Measurements from ENCODE around the gene COX5B. TPM values are rescaled to one million over a fixed set of nuclear protein-coding genes. Genes with fewer than 3 reads are reported as not detected.
"Not testable (repeated sequence)": the region's sequence is repeated elsewhere in the genome, so short reads cannot be mapped to it uniquely, and the experiment has no call there.

COX5B gene
- total and polyA plus RNA-seq, 10 of the 15 experiments (the other 5 are each of a cell fraction or from before 2014, with no cell fraction given): 69.5 to 518 (median 363) TPM

DNA sequence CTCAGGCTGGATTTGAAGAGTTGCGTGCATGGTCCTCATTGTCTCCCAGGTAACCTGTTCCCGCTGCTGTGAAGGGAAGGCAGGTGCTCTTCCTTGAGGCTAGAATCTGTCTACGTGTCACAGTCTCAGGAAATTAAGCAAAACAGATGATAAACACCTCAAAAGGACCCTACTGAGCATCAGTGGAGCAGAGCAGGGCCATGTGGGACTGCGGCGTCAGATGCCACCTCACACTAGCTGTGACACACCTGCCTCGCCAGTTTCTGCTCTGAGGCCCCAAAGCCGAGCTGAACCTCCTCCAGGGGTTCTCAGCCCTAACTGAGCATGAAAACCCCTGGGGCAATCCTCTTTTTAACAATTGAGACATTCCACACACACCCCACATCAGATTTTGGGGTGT, 25.7 kb downstream of the COX5B start:
- Histone ChIP-seq H3K4me3 (no peak overlapping the region), H3K9ac (ENCODE audit: control insufficient read depth, insufficient read depth, low read length) (no peak overlapping the region), H3K9me3 (replicated peaks; ENCODE audit: control insufficient read depth, insufficient read depth, low read length) (no peaks in the 10 kb centered on the region), H4K20me1 (ENCODE audit: control insufficient read depth, insufficient read depth) (no peaks in the 10 kb centered on the region), H2AFZ (ENCODE audit: control insufficient read depth, low read depth, low read length) (no peak overlapping the region), H3K4me2 (ENCODE audit: control insufficient read depth, insufficient read depth) (no peak overlapping the region), H3K79me2 (ENCODE audit: control insufficient read depth, insufficient read depth, low read length) (no peaks in the 10 kb centered on the region), H3K4me1 (ENCODE audit: control insufficient read depth, insufficient read depth, low read length) (peaks cover 9% of the 10 kb centered on the region), H3K36me3 (ENCODE audit: control insufficient read depth in 2 of 2, insufficient read depth in 2 of 2, low read length in 1 of 2) (no peaks in the 10 kb centered on the region), H3K27ac (ENCODE audit: control insufficient read depth, insufficient read depth) (no peak overlapping the region), H3K27me3 (replicated peaks in 1 of 2; ENCODE audit: control insufficient read depth in 2 of 2, insufficient read depth in 2 of 2, low read length in 1 of 2) (no peaks in the 10 kb centered on the region)
- in situ Hi-C loops (cut with MboI) (no loop called here), intact Hi-C loops (cut with micrococcal nuclease; ENCODE audit: unreplicated experiment) (no loop called here)
- ATAC-seq: no peak
- DNase-seq (ENCODE audit: low read depth, low spot score): no peak
- POLR2A ChIA-PET: no interaction called here
- 80% methylated on average over 7 of the region's 7 CpGs for WGBS (ENCODE audit: insufficient coverage, insufficient replicate concordance, low lambda C conversion rate, missing lambda C conversion rate)
- RAD21 ChIA-PET (ENCODE audit: unreplicated experiment): no interaction called here
- no TSS peak for BruUV-seq (replicated peaks)
- no peak for TF ChIP-seq GATAD2B (conservative IDR thresholded peaks at IDR 0.05; ENCODE audit: low read depth)
- TF ChIP-seq SUPT20H (IDR thresholded peaks at IDR 0.05; ENCODE audit: borderline replicate concordance, control insufficient read depth, low read depth, low read length): no peak
- no peak for TF ChIP-seq BRCA1 (IDR thresholded peaks at IDR 0.05; ENCODE audit: low read depth, low read length)
- no peak for TF ChIP-seq ZZZ3 (IDR thresholded peaks at IDR 0.05; ENCODE audit: control insufficient read depth, insufficient read length, low read depth)
- TF ChIP-seq, protein P1, sequence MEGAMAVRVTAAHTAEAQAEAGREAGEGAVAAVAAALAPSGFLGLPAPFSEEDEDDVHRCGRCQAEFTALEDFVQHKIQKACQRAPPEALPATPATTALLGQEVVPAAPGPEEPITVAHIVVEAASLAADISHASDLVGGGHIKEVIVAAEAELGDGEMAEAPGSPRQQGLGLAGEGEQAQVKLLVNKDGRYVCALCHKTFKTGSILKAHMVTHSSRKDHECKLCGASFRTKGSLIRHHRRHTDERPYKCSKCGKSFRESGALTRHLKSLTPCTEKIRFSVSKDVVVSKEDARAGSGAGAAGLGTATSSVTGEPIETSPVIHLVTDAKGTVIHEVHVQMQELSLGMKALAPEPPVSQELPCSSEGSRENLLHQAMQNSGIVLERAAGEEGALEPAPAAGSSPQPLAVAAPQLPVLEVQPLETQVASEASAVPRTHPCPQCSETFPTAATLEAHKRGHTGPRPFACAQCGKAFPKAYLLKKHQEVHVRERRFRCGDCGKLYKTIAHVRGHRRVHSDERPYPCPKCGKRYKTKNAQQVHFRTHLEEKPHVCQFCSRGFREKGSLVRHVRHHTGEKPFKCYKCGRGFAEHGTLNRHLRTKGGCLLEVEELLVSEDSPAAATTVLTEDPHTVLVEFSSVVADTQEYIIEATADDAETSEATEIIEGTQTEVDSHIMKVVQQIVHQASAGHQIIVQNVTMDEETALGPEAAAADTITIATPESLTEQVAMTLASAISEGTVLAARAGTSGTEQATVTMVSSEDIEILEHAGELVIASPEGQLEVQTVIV (IDR thresholded peaks at IDR 0.05; ENCODE audit: borderline replicate concordance, partially characterized antibody): no peak
- TF ChIP-seq, protein P2, sequence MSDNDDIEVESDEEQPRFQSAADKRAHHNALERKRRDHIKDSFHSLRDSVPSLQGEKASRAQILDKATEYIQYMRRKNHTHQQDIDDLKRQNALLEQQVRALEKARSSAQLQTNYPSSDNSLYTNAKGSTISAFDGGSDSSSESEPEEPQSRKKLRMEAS (IDR thresholded peaks at IDR 0.05; ENCODE audit: low read depth, low read length): no peak
- no peak for TF ChIP-seq RELA (IDR thresholded peaks at IDR 0.05; ENCODE audit: borderline replicate concordance, partially characterized antibody)
- TF ChIP-seq SIN3A (IDR thresholded peaks at IDR 0.05; ENCODE audit: low read depth, low read length): no peak
- TF ChIP-seq HDAC6 (IDR thresholded peaks at IDR 0.05; ENCODE audit: unreplicated experiment): no peak
- no peak for TF ChIP-seq SMAD1 (IDR thresholded peaks at IDR 0.05; ENCODE audit: low read depth, partially characterized antibody)
- TF ChIP-seq NFIC (IDR thresholded peaks at IDR 0.05; ENCODE audit: low read depth, low read length): no peak
- no peak for TF ChIP-seq STAT3 (IDR thresholded peaks at IDR 0.05; ENCODE audit: low read depth, low read length)
- CTCF ChIA-PET: interaction anchor here (1.9 kb wide), 1 partner anchor 81 kb away, joined by 6 read pairs; no protein-coding TSS in a partner anchor
- SMC1A ChIA-PET (ENCODE audit: uncharacterized antibody, unreplicated experiment): no interaction called here
- no peak for FAIRE-seq

DNA sequence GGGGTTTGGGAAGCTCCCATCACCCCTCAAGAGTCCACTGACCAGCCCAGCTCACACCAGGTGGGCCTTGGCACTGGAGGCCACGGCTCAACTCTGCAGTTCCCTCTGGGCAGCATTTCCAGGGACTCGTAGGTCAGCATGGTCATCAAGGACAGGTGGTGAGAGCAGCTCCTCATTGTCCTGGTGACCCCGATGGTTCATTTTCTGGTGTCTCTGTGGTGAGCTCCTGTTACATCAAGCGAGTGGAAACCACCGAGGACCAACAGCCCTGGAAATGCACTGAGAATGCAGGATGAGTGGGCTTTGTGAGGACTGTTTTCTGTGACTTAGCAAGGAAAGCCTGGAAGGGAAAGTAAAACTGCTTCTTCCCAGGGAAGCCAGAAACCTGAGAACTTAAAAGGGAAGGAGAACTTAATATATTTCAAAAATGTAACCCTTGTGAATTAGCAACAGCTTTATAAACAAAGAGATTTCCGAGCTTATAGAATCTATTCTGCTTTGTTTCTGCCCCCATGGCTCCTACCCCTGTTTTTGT, 26.8 kb downstream of the COX5B start:
- H2AFZ ChIP-seq (ENCODE audit: control insufficient read depth, low read depth, low read length); intact Hi-C loops (cut with micrococcal nuclease; ENCODE audit: unreplicated experiment); in situ Hi-C loops (cut with MboI); H3K4me2 ChIP-seq (ENCODE audit: control insufficient read depth, insufficient read depth); H3K4me3 ChIP-seq; H3K79me2 ChIP-seq (ENCODE audit: control insufficient read depth, insufficient read depth, low read length); H3K4me1 ChIP-seq (ENCODE audit: control insufficient read depth, insufficient read depth, low read length); H3K9me3 ChIP-seq (replicated peaks; ENCODE audit: control insufficient read depth, insufficient read depth, low read length); FAIRE-seq; ATAC-seq; H4K20me1 ChIP-seq (ENCODE audit: control insufficient read depth, insufficient read depth); H3K9ac ChIP-seq (ENCODE audit: control insufficient read depth, insufficient read depth, low read length); H3K36me3 ChIP-seq (ENCODE audit: control insufficient read depth in 2 of 2, insufficient read depth in 2 of 2, low read length in 1 of 2); DNase-seq (ENCODE audit: low read depth, low spot score); H3K27ac ChIP-seq (ENCODE audit: control insufficient read depth, insufficient read depth); BruUV-seq (replicated peaks); H3K27me3 ChIP-seq (replicated peaks in 1 of 2; ENCODE audit: control insufficient read depth in 2 of 2, insufficient read depth in 2 of 2, low read length in 1 of 2): not testable (repeated sequence)
- WGBS (ENCODE audit: insufficient coverage, insufficient replicate concordance, low lambda C conversion rate, missing lambda C conversion rate): 89% methylated on average over 6 of the region's 6 CpGs
- ChIA-PET RAD21 (ENCODE audit: unreplicated experiment) (interaction anchor here (0.6 to 1.8 kb wide), 5 partner anchors 8 to 27 kb away, joined by 3 to 8 read pairs (median 3); partner anchors contain the start of genes ACTR1B and COX5B), SMC1A (ENCODE audit: uncharacterized antibody, unreplicated experiment) (interaction anchor here (0.8 to 2.0 kb wide), 6 partner anchors 8 to 27 kb away, joined by 3 to 17 read pairs (median 3); partner anchors contain the start of gene ACTR1B), CTCF (interaction anchor here (1.5 to 1.6 kb wide), 3 partner anchors 8 to 82 kb away, joined by 7 to 14 read pairs (median 12); partner anchors contain the start of gene ACTR1B), POLR2A (interaction anchor here (0.6 to 2.4 kb wide), 4 partner anchors 9 to 27 kb away, joined by 3 to 40 read pairs (median 6); partner anchors contain the start of genes ACTR1B and COX5B)
